GM21528 (cell line): ENCODE results near the gene ALG12.

ENCODE experiments used
- ATAC-seq: cut with Tn5 transposase; IDR thresholded peaks from one replicate; pipeline ENCODE4 v1.9.1; 2021; ENCODE audit warnings: mild to moderate bottlenecking, moderate library complexity; ENCODE audit not compliant: unreplicated experiment, low FRiP score

The ALG12 gene

DNA sequence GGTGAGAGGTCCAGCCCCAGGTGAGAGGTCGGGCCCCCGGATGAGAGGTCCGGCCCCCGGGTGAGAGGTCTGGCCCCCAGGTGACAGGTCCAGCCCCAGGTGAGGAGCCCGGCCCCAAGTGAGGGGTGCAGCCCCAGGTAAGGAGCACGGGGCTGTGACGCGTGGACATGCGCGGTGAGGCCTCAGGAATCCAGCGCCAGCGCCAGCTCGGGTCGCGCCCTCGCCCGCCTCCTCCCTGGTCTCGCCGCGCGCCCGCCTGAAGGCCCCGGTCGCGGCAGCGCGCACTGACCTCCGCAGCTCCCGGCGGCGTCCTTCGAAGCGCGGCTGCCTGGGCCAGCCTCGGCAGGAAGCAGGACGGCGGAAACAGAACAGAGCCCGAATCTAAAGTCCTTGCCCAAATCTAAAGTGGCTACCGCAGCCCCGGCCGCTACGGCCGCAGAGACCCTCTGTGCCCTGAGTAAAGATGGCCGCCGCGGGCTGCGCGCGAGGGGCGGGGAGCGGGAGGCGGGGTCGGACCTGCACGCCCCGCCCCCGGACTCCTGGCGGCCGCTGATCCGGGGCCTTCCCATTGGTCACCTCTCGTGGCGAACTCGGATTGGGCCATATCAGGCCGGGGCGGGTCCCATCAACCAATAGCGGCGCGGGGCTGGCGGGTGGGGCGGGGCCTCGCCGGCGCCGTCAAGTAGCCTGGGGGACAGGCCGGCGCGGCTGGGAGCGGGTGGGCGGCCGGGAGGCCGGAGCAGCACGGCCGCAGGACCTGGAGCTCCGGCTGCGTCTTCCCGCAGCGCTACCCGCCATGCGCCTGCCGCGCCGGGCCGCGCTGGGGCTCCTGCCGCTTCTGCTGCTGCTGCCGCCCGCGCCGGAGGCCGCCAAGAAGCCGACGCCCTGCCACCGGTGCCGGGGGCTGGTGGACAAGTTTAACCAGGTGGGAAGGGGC lies at the start of gene ALG12, which contains the start of gene CRELD2:
Gene ALG12 (minus strand): TSS at position 465 of the 937 bp plus-strand sequence. CDS start 4,673 bp downstream, outside the sequence.
Gene CRELD2 (plus strand): TSS at position 661 of the 937 bp plus-strand sequence. CDS start 136 bp downstream, at position 797.
- ATAC-seq, result peak; percentile 75

DNA sequence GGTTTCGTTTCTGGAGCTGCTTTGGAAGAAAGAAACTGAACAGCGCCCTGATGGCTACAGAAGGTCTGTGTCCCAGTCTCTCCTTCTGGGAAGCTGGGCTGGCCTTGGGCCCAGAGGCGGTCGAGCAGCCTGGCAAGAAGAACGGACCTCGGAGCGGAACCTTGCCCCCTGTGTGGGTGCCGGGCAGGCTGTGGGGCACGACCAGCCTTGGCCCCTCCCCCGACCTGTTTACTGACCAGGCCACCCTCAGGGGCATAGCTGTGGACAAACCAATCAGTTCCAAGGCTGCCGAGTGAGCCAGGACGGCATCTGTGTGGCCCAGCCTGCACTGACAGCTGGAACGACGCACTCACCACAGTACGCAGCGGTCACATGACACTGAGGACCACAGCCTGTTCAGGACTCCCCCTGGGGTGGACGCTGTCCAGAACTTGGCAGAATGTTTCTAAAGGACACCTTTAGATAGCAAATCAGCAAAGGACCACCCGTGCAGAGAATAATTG lies 49.5 kb upstream of the ALG12 start:
- no peak for ATAC-seq

DNA sequence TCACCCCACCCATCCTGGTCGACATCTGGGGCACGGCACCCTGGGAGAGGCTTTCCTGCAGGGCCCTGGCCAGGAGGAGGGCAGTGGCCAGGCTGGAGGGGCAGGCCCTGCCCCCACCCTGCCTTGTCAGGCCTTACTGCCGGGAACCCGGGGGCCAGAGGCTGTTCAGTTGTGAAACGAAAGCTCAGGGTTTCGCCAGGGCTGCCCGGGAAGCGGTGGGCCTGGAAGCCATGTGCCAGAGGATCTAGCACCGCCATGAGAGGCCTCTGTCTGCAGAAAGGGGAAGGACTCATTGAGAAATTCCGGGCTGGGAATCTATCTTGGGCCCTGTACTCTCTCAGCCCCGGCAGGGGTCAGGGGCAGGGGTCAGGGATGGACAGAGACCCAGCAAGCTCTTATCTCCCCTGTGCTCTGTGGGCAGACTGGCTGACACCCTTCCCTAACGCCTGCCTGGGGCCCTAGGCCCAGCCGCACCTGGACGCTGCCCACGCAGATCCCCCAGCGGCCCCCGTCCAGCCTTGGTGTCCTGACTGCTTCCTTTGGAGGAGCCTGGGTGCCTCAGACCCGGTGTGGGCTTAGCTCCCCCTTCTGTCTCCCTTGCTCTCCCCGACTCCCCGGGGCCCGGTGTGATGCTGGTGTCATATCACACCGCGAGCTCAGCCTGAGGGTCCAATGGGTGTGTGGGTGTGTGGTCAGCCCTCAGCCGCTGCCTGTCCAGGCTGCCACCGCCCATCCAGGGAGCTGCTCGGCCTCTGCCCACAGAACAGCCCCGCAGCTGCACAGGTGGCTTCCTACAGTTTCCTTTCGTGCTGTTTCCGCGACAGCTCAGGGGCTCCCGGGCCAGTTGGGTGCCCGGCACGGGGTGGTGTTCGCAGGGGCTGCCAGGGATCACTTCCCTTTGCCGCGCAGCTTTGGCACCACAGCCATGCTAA lies 48.8 kb upstream of the ALG12 start:
- ATAC-seq, result no peak

DNA sequence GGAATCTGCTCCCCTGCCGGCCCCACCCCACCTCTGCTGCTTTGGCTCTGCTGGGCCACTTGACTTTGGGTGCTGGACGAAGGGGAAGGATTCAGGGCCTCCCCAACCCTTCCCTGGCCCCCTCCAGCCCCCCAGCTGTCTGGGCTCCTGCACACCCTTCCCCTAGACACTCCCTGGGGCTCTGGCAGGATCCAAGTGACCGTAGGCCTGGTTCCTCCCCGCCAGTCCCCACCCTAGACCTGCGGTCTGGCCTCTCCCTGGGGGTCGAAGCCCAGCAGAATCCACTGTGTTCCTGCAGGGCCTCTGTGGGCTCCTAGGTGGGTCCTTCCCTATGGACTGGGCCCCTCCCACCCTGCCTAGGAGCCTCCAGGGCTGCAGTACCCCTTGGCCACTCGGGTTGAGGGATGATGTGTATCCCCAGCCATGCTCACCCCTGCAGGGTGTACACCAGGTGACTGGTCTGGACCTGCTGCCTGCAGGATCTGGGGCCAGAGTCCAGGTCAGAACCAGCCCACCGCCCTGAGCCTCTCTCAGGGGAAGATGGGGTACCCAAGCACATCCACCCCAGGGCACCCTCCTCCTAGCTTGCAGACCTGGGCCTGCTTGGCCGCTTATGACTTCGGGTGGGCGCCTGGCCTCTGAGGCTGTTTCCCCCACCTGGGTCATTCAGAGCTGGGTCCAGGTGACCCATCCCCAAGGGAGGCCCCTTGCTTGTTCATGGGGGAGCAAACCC lies 48.0 kb upstream of the ALG12 start:
- no peak for ATAC-seq

DNA sequence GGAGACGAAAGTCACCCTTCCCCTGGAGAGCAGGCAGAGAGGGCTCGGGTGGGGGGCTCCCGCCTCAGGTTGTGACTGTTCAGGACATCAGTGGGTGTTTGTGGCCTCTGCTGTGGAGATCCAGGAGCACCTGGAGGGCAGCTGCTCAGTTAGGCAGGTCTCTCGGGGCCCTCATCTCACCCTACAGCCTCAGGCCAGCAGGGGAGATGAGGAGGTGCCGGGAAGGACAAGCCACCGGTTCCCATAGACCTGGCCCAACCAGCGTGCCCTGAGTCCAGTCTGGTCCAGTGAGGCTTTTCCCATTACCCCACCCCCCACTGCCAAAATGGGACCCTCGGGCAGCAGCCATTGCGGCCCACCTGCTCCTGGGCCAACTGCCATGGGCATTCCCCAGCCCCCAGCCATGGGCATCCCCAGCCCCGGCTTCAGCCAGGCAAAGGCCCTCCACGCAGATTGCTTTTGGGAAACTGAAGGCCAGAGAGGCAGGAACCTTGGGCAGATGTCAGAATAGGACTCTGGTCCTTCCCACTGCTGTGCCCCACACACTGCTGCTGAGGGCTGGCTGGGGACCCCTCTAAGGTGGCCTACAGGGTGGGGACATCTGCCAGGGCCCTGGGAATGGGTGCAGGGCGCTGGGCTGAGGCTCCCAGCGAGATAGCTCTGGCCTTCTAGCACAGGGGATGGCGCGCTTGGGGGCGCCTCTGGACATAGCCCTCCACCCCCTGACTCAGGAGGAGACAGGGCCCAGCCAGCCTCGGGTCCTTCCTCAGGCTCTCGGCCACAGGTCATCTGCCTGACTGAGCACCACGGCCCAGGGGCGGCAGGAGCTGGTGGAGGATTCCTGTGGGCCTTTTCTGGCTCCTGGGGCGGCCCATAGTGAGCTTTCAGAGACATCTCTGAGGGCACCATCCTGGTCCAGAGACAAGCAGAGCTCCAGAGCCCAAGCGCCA lies 47.1 kb upstream of the ALG12 start:
- no peak for ATAC-seq

DNA sequence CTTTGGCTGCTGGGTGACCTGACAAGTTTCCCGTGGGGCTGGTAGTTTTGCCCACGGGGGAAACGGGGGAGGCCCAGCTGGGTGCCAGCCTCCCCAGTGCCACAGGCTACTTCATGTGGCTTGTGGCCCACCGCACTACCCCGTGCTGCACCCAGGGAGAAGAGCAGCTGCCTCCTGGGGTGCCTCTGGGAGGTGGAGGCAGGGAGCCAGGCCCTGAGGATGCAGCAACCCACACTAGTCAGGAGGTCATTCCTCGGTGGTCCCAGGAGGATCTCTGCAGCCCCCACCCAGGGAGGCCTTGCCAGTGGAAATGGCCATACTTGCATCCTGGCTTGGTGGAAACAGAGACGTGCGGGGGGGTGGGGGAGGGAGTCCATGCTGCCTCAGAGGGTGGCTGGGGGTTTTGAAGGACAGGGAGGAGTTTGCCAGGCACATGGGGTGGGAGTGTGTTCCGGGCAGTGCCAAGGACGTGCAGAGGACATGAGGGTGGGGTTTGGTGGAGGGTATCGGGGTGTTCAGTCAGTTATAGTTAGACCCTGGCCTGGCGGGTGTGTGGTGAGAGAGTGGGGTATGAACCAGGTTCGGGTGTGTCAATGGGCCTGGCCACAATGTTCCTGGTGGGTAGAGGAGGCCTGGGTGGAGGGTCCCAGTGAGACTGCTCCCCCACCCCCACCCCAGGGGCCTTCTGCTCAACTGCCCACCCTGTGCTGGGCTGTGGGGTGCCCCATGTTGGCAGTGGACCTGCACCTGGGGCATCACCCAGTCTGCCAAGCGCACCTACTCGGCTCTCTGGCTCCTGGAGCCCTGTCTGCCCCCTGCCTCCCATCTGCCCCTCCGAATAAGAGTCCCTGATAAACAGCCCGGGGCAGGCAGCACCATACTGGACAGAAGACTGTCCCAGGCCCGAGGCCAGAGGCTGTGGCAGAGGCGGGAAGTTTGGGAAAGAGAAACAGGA lies 46.2 kb upstream of the ALG12 start:
- no peak for ATAC-seq

DNA sequence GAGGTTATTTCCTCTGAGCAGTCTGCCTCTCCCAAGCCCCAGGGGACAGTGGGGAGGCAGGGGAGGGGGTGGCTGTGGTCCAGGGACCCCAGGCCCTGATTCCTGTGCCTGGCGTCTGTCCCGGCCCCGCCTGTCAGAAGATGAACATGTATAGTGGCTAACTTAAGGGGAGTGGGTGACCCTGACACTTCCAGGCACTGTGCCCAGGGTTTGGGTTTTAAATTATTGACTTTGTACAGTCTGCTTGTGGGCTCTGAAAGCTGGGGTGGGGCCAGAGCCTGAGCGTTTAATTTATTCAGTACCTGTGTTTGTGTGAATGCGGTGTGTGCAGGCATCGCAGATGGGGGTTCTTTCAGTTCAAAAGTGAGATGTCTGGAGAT lies 45.4 kb upstream of the ALG12 start:
- ATAC-seq, result no peak

DNA sequence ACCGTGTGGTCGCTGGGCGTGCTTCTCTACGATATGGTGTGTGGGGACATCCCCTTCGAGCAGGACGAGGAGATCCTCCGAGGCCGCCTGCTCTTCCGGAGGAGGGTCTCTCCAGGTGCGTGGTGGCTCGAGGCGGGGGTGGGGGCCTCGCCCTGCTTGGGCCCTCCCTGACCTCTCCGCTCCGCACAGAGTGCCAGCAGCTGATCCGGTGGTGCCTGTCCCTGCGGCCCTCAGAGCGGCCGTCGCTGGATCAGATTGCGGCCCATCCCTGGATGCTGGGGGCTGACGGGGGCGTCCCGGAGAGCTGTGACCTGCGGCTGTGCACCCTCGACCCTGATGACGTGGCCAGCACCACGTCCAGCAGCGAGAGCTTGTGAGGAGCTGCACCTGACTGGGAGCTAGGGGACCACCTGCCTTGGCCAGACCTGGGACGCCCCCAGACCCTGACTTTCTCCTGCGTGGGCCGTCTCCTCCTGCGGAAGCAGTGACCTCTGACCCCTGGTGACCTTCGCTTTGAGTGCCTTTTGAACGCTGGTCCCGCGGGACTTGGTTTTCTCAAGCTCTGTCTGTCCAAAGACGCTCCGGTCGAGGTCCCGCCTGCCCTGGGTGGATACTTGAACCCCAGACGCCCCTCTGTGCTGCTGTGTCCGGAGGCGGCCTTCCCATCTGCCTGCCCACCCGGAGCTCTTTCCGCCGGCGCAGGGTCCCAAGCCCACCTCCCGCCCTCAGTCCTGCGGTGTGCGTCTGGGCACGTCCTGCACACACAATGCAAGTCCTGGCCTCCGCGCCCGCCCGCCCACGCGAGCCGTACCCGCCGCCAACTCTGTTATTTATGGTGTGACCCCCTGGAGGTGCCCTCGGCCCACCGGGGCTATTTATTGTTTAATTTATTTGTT lies 44.8 kb upstream of the ALG12 start:
- ATAC-seq, result no peak

DNA sequence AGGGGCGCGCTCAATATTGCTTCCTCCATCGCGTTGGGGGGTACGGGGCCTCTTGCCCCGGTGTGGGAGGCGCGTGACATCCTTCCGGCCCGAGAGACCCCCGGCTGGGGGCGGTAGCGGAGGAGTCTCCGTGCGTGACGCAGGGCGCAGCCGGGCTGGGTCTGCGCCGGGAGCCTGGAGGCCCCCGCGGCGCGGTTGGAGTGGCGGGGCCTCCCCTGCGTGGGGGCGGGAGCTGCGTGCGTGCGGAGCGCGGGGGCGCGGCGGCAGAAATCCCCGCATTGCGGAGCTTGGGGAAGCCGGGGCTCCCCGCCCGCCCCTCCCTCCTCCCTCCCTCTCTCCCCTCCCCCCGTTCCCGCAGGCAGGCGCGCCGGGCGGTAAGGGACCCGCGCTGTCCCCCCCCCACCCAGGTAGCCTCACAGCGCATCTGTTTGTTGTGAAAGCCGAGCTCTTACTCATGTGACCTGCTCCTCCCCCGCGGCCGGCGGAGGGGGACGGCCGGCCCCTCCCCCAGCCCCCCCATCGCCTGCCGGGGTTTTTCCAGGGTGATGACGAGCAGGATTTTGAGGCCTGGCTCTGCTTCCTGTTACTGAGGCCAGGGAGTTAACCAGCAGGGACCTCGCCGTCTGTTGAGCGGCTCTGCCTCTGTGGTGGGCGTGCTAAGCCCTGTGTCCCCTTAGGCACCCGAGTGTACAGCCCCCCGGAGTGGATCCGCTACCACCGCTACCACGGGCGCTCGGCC lies 43.9 kb upstream of the ALG12 start:
- peak; percentile 23 for ATAC-seq

DNA sequence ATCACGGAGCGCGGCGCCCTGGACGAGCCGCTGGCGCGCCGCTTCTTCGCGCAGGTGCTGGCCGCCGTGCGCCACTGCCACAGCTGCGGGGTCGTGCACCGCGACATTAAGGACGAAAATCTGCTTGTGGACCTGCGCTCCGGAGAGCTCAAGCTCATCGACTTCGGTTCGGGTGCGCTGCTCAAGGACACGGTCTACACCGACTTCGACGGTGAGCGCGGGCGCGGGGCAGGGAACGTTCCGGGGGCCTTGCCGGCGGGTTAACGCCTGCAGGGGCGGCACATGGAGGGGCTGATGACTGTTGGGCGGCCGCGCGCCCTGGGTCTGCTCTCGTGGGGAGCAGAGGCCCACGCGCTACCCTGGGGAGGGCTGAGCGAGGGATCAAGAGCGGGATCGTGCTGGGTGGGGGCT lies 43.4 kb upstream of the ALG12 start:
- ATAC-seq, result no peak

DNA sequence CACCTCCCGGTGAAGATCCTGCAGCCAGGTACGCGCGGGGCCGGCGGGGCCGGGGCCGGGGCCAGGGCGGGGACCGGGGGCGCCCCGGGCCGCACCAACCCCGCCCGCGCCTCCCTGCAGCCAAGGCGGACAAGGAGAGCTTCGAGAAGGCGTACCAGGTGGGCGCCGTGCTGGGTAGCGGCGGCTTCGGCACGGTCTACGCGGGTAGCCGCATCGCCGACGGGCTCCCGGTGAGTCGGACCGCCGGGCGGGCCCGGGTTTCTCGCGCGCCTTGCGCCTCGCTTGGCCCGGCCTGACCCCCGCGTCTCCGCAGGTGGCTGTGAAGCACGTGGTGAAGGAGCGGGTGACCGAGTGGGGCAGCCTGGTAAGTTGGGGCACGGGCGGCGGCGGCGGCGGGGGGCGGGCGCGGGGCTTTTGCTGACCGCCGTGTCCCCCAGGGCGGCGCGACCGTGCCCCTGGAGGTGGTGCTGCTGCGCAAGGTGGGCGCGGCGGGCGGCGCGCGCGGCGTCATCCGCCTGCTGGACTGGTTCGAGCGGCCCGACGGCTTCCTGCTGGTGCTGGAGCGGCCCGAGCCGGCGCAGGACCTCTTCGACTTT lies 42.9 kb upstream of the ALG12 start:
- no peak for ATAC-seq

DNA sequence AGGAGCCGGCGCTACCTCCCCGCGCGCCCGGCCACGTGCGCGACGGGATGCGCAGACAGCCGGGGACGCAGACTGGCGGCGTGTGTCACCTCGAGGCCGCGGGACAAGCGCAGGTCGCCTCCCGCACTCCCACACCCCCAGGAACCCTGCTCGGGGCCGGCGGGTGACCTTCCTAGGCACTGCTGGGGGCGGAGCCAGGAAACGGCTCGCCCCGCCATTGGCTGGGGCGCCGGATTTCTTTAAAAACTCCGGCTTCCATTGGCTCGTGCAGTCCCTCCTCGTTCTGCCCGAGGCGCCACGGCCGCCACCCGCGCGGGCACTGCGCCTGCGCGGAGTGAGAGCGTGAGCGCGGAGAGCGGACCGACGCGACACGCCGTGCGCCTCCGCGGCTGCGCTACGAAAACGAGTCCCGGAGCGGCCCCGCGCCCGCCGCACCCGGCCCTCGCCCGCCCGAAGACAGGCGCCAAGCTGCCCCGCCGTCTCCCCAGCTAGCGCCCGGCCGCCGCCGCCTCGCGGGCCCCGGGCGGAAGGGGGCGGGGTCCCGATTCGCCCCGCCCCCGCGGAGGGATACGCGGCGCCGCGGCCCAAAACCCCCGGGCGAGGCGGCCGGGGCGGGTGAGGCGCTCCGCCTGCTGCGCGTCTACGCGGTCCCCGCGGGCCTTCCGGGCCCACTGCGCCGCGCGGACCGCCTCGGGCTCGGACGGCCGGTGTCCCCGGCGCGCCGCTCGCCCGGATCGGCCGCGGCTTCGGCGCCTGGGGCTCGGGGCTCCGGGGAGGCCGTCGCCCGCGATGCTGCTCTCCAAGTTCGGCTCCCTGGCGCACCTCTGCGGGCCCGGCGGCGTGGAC lies 42.1 kb upstream of the ALG12 start, which contains the start of gene PIM3:
Gene PIM3 (plus strand): TSS at position 614 of the 846 bp plus-strand sequence. CDS start 176 bp downstream, at position 790.
- ATAC-seq, result peak; percentile 60

DNA sequence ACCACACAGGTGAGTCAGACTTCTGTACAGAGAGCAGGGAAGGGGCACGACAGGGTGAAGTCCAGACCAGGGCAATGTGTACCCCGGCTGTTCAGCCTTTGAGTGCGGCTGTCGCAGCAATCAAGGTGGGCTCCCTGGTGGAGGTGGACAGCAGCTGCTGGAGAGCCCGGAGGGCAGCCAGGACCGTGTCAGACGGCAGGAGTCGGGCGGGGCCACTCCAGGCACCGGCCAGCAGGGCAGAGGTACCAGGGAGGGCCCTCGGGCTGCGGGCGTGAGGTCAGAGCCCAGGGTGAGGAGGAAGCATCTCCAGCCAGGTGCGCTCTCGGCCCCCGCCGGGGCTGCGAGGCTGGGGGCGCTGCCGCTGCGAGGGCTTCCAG lies 41.5 kb upstream of the ALG12 start:
- ATAC-seq, result peak; percentile 7

DNA sequence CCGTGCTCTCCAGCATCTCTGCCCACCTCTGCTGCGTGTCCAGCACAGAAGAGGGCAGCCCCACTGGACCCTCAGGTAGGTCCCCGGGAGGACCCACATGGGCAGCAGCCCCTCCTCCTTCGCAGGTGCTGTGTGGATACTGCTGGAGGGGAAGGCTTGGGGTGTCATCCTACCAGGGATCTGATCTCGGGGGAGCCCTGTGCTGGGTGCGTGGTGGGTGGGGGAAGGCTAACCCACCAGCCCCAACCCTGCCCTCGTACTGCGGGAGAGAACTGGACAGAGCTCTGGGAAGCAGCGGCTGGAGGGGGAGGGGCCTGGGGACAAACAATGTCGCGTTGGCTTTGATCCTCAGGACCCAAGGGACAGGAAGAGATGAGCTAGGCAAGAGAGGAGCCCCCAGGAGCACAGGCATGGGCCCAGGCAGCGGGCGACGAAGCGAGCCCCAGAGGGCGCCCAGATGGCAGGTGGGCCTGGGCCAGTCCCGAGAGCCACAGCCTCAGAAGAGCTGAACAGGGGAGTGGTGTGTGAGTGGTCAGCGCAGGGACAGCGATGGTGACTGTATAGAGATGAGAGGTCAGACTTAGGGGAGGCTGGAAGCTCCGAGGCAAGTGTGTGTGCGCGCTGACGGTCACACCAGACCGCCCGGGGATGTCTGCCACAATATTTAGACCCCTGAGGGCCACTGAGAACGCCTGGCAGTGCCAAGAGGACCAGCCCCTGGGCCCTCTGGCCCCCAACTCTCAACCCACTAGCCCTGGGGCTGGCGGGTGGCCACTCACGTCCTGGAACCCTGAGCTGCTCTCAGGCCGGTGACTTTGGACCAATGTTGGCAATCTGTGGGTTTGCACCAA lies 40.9 kb upstream of the ALG12 start:
- ATAC-seq, result no peak
